GM23338 (cell line): Measurements from ENCODE around the gene ZNF511. TPM values are rescaled to one million over a fixed set of nuclear protein-coding genes. Genes with fewer than 3 reads are reported as not detected.

Source experiments
- ATAC-seq: fragments of 200-7000 bp; cut with Tn5 transposase; 3 replicates; pipeline ENCODE4 v1.9.1; 2020
- DNase-seq: peaks from one replicate; pipeline ENCODE4 v3.0.0-alpha.2; 2015; ENCODE audit warnings: low spot score
- H2AFZ ChIP-seq: fragments of 200-600 bp; sonication (generic); 2 replicates; pipeline ENCODE4 v1.8.0; 2016; ENCODE audit warnings: antibody characterized with exemption, mild to moderate bottlenecking, moderate library complexity
- H3F3A ChIP-seq: fragments of 200-600 bp; sonication (generic); replicated peaks from 2 replicates; pipeline ENCODE4 v1.8.0; 2017; ENCODE audit warnings: antibody characterized with exemption, mixed run types, low read depth
- H3K27ac ChIP-seq: fragments of 200-600 bp; sonication (generic); 2 replicates; pipeline ENCODE4 v1.6.1; 2016; ENCODE audit warnings: low read depth
- H3K27me3 ChIP-seq: fragments of 200-600 bp; sonication (generic); 2 replicates; pipeline ENCODE4 v1.8.0; 2016; ENCODE audit warnings: mild to moderate bottlenecking, mixed run types, moderate library complexity; ENCODE audit not compliant: insufficient read depth
- H3K36me3 ChIP-seq: fragments of 200-600 bp; sonication (generic); 2 replicates; pipeline ENCODE4 v1.8.0; 2016; ENCODE audit warnings: mild to moderate bottlenecking; ENCODE audit not compliant: insufficient read depth
- H3K4me1 ChIP-seq: fragments of 200-600 bp; sonication (generic); 2 replicates; pipeline ENCODE4 v1.8.0; 2016; ENCODE audit warnings: mild to moderate bottlenecking, moderate library complexity; ENCODE audit not compliant: insufficient read depth
- H3K4me2 ChIP-seq: fragments of 200-600 bp; sonication (generic); 2 replicates; pipeline ENCODE4 v1.7.1; 2017; ENCODE audit warnings: mixed run types
- H3K4me3 ChIP-seq: fragments of 200-600 bp; sonication (generic); 2 replicates; pipeline ENCODE4 v1.6.1; 2016; ENCODE audit warnings: mixed run types
- H3K79me2 ChIP-seq: fragments of 200-600 bp; sonication (generic); replicated peaks from 2 replicates; pipeline ENCODE4 v1.8.0; 2017; ENCODE audit warnings: mild to moderate bottlenecking; ENCODE audit not compliant: insufficient read depth
- H3K9me2 ChIP-seq: fragments of 200-600 bp; sonication (generic); 2 replicates; pipeline ENCODE4 v1.8.0; 2017; ENCODE audit not compliant: insufficient read depth
- H4K20me1 ChIP-seq: fragments of 200-600 bp; sonication (generic); replicated peaks from 2 replicates; pipeline ENCODE4 v1.8.0; 2017; ENCODE audit warnings: mild to moderate bottlenecking; ENCODE audit not compliant: insufficient read depth
- H3K27ac Mint-ChIP-seq: 2 replicates; pipeline ENCODE4 v1.8.0; 2020; ENCODE audit warnings: inconsistent platforms, mild to moderate bottlenecking, moderate library complexity, mixed read lengths
- H3K27me3 Mint-ChIP-seq: 3 replicates; pipeline ENCODE4 v1.8.0; 2022; ENCODE audit warnings: low read depth, mild to moderate bottlenecking, moderate library complexity, mixed read lengths, inconsistent platforms; ENCODE audit not compliant: insufficient read depth, poor library complexity
- H3K36me3 Mint-ChIP-seq: 3 replicates; pipeline ENCODE4 v1.8.0; 2021; ENCODE audit warnings: low read depth, mild to moderate bottlenecking, inconsistent platforms, moderate library complexity, mixed read lengths
- H3K4me1 Mint-ChIP-seq: 3 replicates; pipeline ENCODE4 v1.8.0; 2020; ENCODE audit warnings: mild to moderate bottlenecking, inconsistent platforms, mixed read lengths
- H3K4me3 Mint-ChIP-seq: 3 replicates; pipeline ENCODE4 v1.8.0; 2021; ENCODE audit warnings: moderate library complexity, mild to moderate bottlenecking, inconsistent platforms, mixed read lengths
- H3K9me3 Mint-ChIP-seq: 3 replicates; pipeline ENCODE4 v1.8.0; 2020; ENCODE audit warnings: moderate library complexity, mild to moderate bottlenecking, inconsistent platforms, mixed read lengths
- CREB1 ChIP-seq: fragments of 250-450 bp; sonication (Bioruptor Pico); IDR thresholded peaks from 2 replicates; pipeline ENCODE4 v1.5.0; 2020; ENCODE audit warnings: low read depth, mild to moderate bottlenecking, moderate library complexity
- NANOG ChIP-seq: IDR thresholded peaks from 2 replicates; pipeline ENCODE4 v1.6.1; 2016; ENCODE audit warnings: antibody characterized with exemption, borderline replicate concordance
- STAT1 ChIP-seq: IDR thresholded peaks from one replicate; pipeline ENCODE4 v1.6.1; 2016; ENCODE audit warnings: antibody characterized with exemption; ENCODE audit not compliant: unreplicated experiment
- ZNF114 ChIP-seq: fragments of 250-450 bp; sonication (Bioruptor Pico); IDR thresholded peaks from 2 replicates; pipeline ENCODE4 v1.5.0; 2020; ENCODE audit warnings: mild to moderate bottlenecking, moderate library complexity
- ZNF331 ChIP-seq: fragments of 250-450 bp; sonication (Bioruptor Pico); IDR thresholded peaks from 2 replicates; pipeline ENCODE4 v1.5.0; 2020; ENCODE audit warnings: low read depth, mild to moderate bottlenecking, moderate library complexity
- polyA plus RNA-seq: library from polyadenylated mRNA; unstranded; fragments of >200 nt; fragmentation: Nextera tagmentation; extraction: Ambion mirVana; gene quantifications from 2 replicates; pipeline ENCODE4 v1.2.1, GENCODE V29; 2016
- total RNA-seq: library from RNA; depleted of rRNA; stranded (reverse); fragments of >200 nt; shearing (Covaris generic); gene quantifications from 2 replicates; pipeline ENCODE4 v1.2.3, GENCODE V29; 2014
- TF ChIP-seq, protein P1 (sequence below): fragments of 250-450 bp; sonication (Bioruptor Pico); IDR thresholded peaks from 2 replicates; pipeline ENCODE4 v1.5.0; 2020; ENCODE audit warnings: mild to moderate bottlenecking, moderate library complexity
- TF ChIP-seq, protein P2 (sequence below), 2 experiments: fragments of 200-600 bp in 1 of 2; sonication (generic) in 1 of 2; conservative IDR thresholded peaks; 2 replicates each; pipeline versions ENCODE4 v1.5.1 to v1.6.1; 2016 to 2017; ENCODE audit warnings: antibody characterized with exemption in 2 of 2, low read depth in 2 of 2, mild to moderate bottlenecking in 2 of 2, moderate library complexity in 1 of 2

Gene ZNF511
- total and polyA plus RNA-seq, 2 experiments from 2014 or later: 41.3 to 104 TPM

DNA sequence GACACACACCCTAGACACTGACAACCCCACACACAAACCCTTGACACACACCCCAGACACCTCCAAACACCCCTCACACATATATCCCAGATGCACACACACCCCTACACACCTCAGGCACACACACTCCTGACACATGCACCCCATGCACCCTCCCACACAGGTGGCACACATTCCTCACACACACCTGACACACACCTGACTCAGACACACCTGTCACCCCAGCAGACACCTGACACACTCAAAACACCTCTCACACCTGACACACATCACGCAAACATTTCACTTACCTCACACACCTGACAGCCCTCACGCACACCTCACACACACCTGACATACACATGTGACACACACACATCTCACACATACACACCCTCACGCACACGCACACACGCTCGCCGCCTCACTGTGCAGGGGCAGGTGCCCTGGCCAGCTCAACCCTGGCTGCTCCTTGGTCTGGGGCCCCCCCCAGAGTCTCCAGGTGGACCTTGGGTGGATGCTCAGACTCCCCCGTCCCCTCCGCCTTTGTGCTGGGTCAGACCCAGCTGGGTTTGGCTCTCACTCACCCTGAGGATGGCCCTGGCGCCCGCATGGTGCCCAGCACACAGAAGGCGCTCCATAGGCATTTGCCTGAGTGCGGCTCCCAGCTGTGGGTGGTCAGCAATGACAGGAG, 31.1 kb downstream of the ZNF511 start (continued):
- TF ChIP-seq, protein P1, sequence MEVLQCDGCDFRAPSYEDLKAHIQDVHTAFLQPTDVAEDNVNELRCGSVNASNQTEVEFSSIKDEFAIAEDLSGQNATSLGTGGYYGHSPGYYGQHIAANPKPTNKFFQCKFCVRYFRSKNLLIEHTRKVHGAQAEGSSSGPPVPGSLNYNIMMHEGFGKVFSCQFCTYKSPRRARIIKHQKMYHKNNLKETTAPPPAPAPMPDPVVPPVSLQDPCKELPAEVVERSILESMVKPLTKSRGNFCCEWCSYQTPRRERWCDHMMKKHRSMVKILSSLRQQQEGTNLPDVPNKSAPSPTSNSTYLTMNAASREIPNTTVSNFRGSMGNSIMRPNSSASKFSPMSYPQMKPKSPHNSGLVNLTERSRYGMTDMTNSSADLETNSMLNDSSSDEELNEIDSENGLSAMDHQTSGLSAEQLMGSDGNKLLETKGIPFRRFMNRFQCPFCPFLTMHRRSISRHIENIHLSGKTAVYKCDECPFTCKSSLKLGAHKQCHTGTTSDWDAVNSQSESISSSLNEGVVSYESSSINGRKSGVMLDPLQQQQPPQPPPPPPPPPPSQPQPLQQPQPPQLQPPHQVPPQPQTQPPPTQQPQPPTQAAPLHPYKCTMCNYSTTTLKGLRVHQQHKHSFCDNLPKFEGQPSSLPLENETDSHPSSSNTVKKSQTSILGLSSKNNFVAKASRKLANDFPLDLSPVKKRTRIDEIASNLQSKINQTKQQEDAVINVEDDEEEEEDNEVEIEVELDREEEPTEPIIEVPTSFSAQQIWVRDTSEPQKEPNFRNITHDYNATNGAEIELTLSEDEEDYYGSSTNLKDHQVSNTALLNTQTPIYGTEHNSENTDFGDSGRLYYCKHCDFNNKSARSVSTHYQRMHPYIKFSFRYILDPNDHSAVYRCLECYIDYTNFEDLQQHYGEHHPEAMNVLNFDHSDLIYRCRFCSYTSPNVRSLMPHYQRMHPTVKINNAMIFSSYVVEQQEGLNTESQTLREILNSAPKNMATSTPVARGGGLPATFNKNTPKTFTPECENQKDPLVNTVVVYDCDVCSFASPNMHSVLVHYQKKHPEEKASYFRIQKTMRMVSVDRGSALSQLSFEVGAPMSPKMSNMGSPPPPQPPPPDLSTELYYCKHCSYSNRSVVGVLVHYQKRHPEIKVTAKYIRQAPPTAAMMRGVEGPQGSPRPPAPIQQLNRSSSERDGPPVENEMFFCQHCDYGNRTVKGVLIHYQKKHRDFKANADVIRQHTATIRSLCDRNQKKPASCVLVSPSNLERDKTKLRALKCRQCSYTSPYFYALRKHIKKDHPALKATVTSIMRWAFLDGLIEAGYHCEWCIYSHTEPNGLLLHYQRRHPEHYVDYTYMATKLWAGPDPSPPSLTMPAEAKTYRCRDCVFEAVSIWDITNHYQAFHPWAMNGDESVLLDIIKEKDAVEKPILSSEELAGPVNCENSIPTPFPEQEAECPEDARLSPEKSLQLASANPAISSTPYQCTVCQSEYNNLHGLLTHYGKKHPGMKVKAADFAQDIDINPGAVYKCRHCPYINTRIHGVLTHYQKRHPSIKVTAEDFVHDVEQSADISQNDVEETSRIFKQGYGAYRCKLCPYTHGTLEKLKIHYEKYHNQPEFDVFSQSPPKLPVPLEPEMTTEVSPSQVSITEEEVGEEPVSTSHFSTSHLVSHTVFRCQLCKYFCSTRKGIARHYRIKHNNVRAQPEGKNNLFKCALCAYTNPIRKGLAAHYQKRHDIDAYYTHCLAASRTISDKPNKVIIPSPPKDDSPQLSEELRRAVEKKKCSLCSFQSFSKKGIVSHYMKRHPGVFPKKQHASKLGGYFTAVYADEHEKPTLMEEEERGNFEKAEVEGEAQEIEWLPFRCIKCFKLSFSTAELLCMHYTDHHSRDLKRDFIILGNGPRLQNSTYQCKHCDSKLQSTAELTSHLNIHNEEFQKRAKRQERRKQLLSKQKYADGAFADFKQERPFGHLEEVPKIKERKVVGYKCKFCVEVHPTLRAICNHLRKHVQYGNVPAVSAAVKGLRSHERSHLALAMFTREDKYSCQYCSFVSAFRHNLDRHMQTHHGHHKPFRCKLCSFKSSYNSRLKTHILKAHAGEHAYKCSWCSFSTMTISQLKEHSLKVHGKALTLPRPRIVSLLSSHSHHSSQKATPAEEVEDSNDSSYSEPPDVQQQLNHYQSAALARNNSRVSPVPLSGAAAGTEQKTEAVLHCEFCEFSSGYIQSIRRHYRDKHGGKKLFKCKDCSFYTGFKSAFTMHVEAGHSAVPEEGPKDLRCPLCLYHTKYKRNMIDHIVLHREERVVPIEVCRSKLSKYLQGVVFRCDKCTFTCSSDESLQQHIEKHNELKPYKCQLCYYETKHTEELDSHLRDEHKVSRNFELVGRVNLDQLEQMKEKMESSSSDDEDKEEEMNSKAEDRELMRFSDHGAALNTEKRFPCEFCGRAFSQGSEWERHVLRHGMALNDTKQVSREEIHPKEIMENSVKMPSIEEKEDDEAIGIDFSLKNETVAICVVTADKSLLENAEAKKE (CRISPR knock-in tag): no peak
- TF ChIP-seq NANOG: no peak
- TF ChIP-seq STAT1: no peak
- TF ChIP-seq, protein P2, sequence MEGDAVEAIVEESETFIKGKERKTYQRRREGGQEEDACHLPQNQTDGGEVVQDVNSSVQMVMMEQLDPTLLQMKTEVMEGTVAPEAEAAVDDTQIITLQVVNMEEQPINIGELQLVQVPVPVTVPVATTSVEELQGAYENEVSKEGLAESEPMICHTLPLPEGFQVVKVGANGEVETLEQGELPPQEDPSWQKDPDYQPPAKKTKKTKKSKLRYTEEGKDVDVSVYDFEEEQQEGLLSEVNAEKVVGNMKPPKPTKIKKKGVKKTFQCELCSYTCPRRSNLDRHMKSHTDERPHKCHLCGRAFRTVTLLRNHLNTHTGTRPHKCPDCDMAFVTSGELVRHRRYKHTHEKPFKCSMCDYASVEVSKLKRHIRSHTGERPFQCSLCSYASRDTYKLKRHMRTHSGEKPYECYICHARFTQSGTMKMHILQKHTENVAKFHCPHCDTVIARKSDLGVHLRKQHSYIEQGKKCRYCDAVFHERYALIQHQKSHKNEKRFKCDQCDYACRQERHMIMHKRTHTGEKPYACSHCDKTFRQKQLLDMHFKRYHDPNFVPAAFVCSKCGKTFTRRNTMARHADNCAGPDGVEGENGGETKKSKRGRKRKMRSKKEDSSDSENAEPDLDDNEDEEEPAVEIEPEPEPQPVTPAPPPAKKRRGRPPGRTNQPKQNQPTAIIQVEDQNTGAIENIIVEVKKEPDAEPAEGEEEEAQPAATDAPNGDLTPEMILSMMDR (conservative IDR thresholded peaks at IDR 0.05; ENCODE audit: low read depth in 2 of 2): no peak
- no peak for TF ChIP-seq ZNF114 (CRISPR knock-in tag)
- TF ChIP-seq ZNF331: no peak

GRCh38 chr10:133341983-133342382, 33.3 kb downstream of the ZNF511 start:
- Histone ChIP-seq H3F3A (0 out of 2 replicates have a peak, but pooled peaks cover 3% of the 10 kb centered on the region), H2AFZ (no peak overlapping the region), H3K27ac (no peak overlapping the region), H3K4me3 (no peak overlapping the region), H3K4me2 (no peak overlapping the region), H3K79me2 (no peaks in the 10 kb centered on the region), H3K4me1 (no peaks in the 10 kb centered on the region; the same call in 1 of the 2 replicates), H3K9me2 (no peaks in the 10 kb centered on the region), H4K20me1 (no peaks in the 10 kb centered on the region), H3K27me3 (peaks cover 8% of the 10 kb centered on the region), H3K36me3 (no peaks in the 10 kb centered on the region)
- H3K9me3 Mint-ChIP-seq: peaks cover 5% of the 10 kb centered on the region; the same call in 2 of the 3 replicates
- H3K36me3 Mint-ChIP-seq: no peaks in the 10 kb centered on the region
- no peak overlapping the region for H3K4me3 Mint-ChIP-seq
- no peak for TF ChIP-seq CREB1 (CRISPR knock-in tag)
- TF ChIP-seq, protein P2 (conservative IDR thresholded peaks at IDR 0.05; ENCODE audit: low read depth in 2 of 2): no peak
- DNase-seq (no peak), ATAC-seq (no peak)
- peaks cover 17% of the 10 kb centered on the region for H3K27me3 Mint-ChIP-seq
- H3K4me1 Mint-ChIP-seq: peaks cover 11% of the 10 kb centered on the region
- no peak overlapping the region for H3K27ac Mint-ChIP-seq
